ENCODE measurements around the gene PTPN13.

GRCh38 chr4:86556791-86557415 is 37.2 kb upstream of the PTPN13 start:
- no peak for TF ChIP-seq CTCF (IDR thresholded peaks at IDR 0.05)
- TF ChIP-seq POLR2AphosphoS5 (IDR thresholded peaks at IDR 0.05) = no peak
